OCI-LY1 (cell line): Measurements from ENCODE around the gene SKAP1.

Source experiments
- CTCF ChIP-seq: fragments of 200-600 bp; sonication (generic), shearing (Covaris generic); IDR thresholded peaks from 2 replicates; pipeline ENCODE4 v1.5.1; 2017; ENCODE audit warnings: mild to moderate bottlenecking, antibody characterized with exemption, low read length, moderate library complexity, mixed read lengths
- EZH2 ChIP-seq: fragments of 200-600 bp; sonication (generic), shearing (Covaris generic); IDR thresholded peaks from 2 replicates; pipeline ENCODE4 v1.8.0; 2017; ENCODE audit warnings: borderline replicate concordance, mixed run types, mild to moderate bottlenecking, antibody characterized with exemption, low read length, moderate library complexity, mixed read lengths

GRCh38 chr17:48095611-48096010 is 334.4 kb downstream of the SKAP1 start:
- TF ChIP-seq CTCF (no peak), EZH2 (no peak)
